DMS 273 (cell line): Measurements from ENCODE around the gene ZIC3.
A peak's percentile ranks its signal among the peaks of the same experiment; 100 is the strongest.
"Not testable (repeated sequence)": the region's sequence is repeated elsewhere in the genome, so short reads cannot be mapped to it uniquely, and the experiment has no call there.

Source experiments
- DNase-seq: peaks from one replicate; lab custom pipeline; 2025; ENCODE audit not compliant: unreplicated experiment; lab: John Stamatoyannopoulos, UW

The ZIC3 gene

DNA sequence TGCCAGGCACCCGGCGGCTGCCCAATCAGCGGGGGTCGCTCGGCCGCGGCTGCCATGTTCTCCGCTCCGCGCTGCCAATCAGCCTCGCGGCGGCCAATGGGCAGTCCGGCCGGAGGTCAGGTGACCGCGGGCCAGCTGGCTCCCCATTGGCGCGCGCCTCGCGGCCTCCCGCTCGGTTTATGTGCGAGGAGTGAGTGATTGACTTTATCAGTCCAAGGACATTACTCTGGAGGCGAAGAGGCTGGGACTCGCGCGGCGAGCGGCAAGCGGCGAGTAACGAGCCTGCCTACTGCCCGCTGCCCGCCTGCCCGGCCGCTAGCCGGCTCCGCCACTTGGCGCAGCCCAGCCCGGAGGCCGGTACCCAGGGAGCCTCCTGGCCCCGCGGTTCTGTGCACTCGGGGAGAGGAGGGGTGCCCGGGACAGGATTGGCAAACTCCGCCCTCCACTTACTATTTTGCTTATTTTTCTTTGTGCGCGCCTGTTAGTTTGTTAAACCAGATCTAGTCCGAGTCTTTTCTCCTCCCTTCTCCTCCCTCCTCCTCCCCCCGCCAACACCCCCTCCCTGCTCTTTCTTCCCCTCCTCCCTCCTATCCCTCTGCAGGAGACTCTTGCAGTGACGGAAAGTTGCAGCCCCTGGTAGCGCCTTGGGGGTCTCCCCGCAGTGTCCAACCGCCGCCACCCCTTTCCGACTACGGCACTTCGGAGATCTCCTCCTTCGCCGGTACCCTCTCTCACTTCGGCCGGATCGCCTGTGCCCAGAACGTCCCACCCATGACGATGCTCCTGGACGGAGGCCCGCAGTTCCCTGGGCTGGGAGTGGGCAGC is at the start of gene ZIC3:
TSS of gene ZIC3 (plus strand) at position 207 of the 825 bp plus-strand sequence. CDS start at position 772, 565 bp downstream.
- DNase-seq, result peak; percentile 92

DNA sequence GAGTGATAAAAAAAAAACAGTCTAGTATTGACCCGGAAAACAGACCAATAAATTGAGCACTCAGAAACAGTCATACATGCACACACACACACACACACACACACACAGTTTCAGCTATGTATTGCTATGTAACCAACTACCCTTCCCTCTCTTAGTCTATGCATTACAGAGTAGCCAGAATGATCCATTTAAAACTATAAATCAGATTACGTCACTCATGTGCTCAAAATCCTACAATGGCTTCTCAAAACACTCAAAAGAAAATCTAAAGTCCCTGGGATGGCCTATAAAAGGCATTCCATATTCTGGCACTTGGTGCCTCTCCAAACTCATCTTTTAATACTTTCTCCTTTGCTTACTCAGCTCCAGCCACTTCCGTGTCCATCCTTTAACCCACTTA is 46.5 kb upstream of the ZIC3 start:
- no peak for DNase-seq

DNA sequence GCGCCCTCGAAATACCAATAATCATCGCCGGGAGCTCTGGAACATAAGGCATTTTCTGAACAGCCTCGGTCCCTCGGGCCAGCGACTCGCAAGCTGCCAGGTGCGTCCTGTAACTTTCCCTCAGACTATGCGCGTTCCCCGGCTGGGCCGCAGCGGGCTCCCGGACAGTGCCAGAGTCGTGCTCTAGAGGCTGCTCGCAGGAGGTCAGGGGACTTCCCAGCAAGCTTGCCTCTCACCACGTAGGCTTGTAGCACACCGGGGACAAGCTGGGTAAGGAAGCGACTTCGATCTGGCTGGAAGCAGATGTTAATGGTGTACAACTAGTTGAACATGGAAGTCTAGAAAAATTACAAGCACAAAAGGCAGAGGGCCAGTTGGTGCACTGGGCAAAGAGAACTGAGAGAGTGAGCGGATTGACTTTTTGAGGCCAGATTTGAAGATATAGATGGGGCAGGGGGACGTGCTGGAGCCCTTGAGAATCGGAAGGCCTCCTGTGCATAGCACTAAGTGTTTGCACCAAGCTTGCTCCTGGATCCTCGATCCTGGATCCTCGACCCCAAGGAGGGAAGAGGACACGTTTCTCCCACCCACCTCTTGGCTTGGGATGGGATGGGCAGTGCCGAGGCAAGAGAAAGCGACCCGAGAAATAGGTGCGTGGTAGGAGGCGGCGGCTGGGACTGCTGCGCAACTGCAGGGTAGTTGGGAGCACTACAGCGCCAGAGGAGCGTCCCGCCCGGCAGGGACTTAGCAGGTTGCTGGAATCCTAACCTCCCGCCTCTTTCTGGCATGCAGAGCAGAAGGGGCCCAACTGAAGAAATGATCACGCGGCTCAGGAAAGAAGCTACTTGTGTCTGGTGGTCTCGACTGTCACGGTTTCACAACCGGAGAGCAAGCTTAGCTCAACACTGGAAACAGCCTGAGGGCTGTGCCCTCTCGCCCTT is 19.9 kb upstream of the ZIC3 start:
- no peak for DNase-seq

DNA sequence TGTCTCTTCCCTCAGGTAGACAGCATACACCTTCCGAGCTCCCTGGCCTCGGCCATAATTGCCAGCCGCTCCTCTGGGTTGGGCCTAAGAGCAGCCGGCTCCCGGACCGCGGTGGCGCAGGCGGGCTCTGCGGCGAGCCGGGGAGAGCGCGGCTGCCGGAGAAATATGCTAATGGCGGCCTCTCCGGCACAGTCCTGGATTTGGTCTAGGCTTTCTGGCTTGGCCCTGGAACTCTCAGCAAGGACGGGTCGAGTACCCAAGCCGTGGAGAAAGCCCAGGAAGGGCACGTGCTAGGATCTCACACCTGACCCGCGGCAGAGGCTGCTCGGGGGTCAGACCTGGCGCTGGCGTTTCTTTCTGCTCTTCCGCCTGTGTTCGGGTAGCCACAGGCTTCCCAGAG is 18.6 kb upstream of the ZIC3 start:
- no peak for DNase-seq

GRCh38 chrX:137548261-137548660 is 17.7 kb upstream of the ZIC3 start:
- DNase-seq, result no peak

DNA sequence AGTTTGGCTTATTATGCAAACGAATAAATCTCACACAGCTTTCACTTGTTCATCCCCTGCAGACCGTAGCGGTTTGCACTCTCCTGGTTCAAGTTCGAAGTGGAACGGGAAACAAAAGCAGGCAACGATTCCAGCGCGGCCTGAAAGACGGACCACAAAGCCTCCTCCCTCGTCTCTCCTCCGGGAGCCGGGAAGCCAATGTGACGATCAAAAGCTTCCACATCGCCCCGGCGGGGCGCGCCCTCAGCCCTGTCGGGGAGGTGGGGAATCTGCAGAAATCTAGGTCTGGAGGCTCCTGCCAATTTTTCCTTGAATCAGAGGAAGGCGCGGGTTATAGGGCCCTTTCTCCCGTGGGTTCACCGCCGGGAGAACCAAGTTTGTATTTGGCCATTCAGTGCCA is 16.9 kb upstream of the ZIC3 start:
- no peak for DNase-seq

DNA sequence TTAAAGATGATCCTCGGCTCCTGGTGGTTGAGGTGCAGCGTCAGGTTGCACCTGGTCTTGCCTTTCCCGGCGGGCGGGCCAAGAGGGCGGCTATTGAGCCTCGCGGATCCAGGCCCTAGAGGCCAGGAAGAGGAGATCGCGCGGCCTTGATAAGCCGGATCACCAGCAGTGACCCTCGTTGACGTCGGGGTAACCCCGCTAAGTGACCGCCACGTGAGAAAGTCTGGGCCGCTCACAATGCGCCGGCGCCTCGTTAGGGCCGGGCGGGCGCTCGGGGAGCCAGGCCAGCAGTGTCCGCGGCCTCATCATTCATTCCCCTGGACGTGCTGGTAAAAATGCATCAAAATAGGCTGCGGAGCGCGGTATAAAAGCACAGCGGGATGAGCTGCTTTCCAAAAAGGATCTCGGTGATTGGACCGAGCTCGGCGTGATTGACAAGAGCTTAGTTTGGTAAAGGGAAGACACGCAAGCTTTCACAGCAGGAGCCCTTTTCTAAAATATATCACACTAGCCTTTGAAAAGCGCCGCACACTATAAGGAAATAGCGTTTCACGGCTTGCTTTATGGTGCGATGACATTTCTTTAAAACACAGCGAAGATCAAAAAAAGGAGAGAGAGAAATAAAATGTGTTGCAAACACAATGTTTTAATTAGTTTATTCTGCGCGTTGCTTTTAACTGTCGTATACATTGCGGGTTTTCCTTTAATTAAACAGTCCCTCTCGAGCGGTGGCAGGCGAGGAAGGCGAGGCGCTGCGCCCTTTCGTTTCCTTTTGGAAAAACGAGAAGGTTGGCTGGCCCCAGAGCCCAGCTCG is 15.9 kb upstream of the ZIC3 start:
- no peak for DNase-seq

GRCh38 chrX:137550665-137551261 is 15.2 kb upstream of the ZIC3 start:
- DNase-seq, result no peak

GRCh38 chrX:137552098-137552497 is 13.8 kb upstream of the ZIC3 start:
- DNase-seq, result not testable (repeated sequence)

DNA sequence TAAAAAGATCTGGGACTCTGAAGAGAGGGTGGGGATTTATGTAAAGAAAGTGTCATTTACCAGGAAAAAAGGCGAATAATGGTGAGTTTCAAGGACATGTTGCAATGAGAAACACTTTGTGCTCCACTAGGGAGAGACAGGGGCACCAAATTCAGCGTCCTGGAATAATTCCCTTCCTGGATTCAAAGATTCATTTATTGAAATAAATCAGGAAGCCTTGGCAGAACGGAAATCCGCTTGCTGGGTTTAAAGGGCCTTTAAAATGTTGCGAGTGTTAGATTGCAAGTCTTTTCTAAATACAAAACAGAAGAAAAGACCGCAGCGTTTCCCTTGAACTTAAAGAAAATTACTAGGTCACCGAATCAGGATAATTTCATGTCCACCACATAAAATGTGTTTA is 3.8 kb upstream of the ZIC3 start:
- no peak for DNase-seq

- DNase-seq, result no peak
These were observed 2.0 kb upstream of the ZIC3 start for GRCh38 chrX:137563681-137564651.

GRCh38 chrX:137565318-137565904 is 516 bp upstream of the ZIC3 start:
- no peak for DNase-seq

GRCh38 chrX:137566746-137567679 is 1.1 kb downstream of the ZIC3 start:
- DNase-seq, result peak; percentile 66

DNA sequence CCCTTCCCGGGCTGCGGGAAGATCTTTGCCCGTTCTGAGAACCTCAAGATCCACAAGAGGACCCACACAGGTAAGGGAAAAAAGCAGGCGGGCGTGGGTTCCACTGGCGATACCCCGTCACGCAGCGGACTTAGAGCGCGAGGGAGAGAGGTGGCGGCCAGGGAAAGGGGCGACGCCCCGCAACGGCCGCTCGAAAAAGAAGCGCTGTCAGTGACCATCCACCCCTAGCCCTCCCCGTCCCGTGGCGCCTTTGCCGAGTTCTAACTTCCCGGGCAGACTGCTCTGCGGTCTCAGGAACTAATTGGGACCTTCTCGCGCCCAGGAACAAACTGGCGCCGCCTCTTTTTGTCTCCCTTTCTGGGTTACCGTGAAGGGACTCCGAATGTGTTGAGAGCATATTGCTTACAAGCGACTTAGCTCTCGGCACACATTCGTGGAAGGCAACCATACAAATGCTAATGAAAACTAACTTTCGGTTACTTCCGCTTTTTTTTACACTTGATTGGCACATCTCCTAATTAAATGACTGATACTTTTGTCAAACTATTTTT is 1.8 kb downstream of the ZIC3 start:
- DNase-seq, result peak; percentile 71

GRCh38 chrX:137568741-137569469 is 3.0 kb downstream of the ZIC3 start:
- peak; percentile 45 for DNase-seq

GRCh38 chrX:137569470-137569891 is 3.6 kb downstream of the ZIC3 start:
- DNase-seq, result no peak
